ENCODE measurements around the gene FCHSD2. TPM values are rescaled to one million over a fixed set of nuclear protein-coding genes. Genes with fewer than 3 reads are reported as not detected.

FCHSD2 gene
- total RNA-seq, 1 donor: 34.0 TPM

- TF ChIP-seq CTCF (IDR thresholded peaks at IDR 0.05; ENCODE audit: extremely low read depth, low read depth, low read length): no peak
- Histone ChIP-seq H3K4me1 (ENCODE audit: insufficient read depth, low read length) (peaks cover 22% of the 10 kb centered on the region), H3K36me3 (ENCODE audit: insufficient read depth, low read length) (peaks cover 6% of the 10 kb centered on the region), H3K27me3 (ENCODE audit: insufficient read depth, low read length) (no peaks in the 10 kb centered on the region), H3K79me2 (ENCODE audit: insufficient read depth, low read length) (no peaks in the 10 kb centered on the region), H3K9me3 (ENCODE audit: low read depth, low read length) (no peaks in the 10 kb centered on the region), H4K20me1 (ENCODE audit: insufficient read depth, low read length) (peaks cover 3% of the 10 kb centered on the region), H2AFZ (ENCODE audit: low read length) (no peak overlapping the region), H3K4me3 (ENCODE audit: insufficient read depth, low read length) (no peak overlapping the region), H3K27ac (ENCODE audit: low read depth, low read length) (no peak overlapping the region), H3K4me2 (ENCODE audit: insufficient read depth, low read length) (no peak overlapping the region)
- no peak for DNase-seq (ENCODE audit: insufficient read length, low spot score, missing footprints)
Measured at GRCh38 chr11:72825661-72826060, 316.5 kb downstream of the FCHSD2 start.

DNA sequence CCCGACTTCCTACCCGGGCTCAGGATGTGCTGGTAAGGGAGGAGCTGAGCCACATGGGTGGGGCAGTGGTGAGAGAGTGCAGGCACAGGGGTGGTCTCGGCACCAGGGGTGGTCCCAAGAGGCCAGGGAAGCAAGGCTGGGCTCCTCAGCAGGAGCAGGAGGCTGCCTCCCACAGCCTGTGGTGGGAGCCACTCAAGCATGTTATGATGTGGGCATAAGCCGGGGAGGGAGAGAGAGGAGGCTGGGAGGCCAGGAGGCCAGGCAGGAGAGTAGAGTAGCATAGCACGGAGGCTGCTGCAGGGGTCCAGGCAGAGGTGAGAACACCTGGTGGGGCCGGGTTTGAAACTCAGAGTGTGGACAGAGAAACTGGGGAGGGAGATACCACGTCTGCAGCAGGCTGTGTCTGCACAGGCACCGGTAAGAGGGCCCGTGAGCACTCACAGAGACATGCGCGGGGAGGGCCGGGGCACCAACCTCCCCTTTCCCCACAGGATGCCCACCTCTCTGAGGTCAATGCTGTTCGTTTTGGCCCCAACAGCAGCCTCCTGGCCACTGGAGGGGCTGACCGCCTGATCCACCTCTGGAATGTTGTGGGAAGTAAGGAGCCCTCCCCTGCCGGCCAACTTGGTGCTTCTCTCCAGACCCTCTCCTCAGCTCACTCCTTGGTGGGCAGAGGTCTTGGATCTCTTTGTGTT lies 317.2 kb downstream of the FCHSD2 start:
- Histone ChIP-seq H3K4me1 (ENCODE audit: insufficient read depth, low read length) (peaks cover 22% of the 10 kb centered on the region), H3K36me3 (ENCODE audit: insufficient read depth, low read length) (peaks cover 6% of the 10 kb centered on the region), H4K20me1 (ENCODE audit: insufficient read depth, low read length) (peaks cover 3% of the 10 kb centered on the region), H3K27me3 (ENCODE audit: insufficient read depth, low read length) (no peaks in the 10 kb centered on the region), H3K4me2 (ENCODE audit: insufficient read depth, low read length) (no peak overlapping the region), H3K9me3 (ENCODE audit: low read depth, low read length) (no peaks in the 10 kb centered on the region), H3K4me3 (ENCODE audit: insufficient read depth, low read length) (no peak overlapping the region), H2AFZ (ENCODE audit: low read length) (no peak overlapping the region), H3K27ac (ENCODE audit: low read depth, low read length) (no peak overlapping the region), H3K79me2 (ENCODE audit: insufficient read depth, low read length) (no peaks in the 10 kb centered on the region)
- no peak for TF ChIP-seq CTCF (IDR thresholded peaks at IDR 0.05; ENCODE audit: extremely low read depth, low read depth, low read length)
- no peak for DNase-seq (ENCODE audit: insufficient read length, low spot score, missing footprints)

DNA sequence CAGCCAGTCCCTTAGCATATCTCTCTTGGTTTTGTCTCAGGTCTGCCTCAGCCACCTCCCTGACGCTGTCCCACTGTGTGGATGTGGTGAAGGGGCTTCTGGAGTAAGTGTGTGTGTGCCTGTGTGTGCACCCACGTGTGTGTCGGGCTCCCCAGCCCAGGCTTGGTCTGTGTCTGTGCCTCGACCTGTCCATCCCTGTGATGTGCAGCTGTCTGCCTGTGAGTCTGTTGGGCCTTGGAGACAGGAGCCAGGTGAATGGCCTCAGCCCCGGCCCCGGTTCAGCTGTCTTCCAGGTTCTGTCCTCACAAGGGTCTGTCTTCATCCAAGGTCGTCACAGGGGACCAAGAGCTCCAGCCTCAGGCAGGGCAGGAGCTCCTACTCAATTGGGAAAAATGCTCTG lies 318.1 kb downstream of the FCHSD2 start:
- no peak overlapping the region for H3K27ac ChIP-seq (ENCODE audit: low read depth, low read length)
- no peak for DNase-seq (ENCODE audit: insufficient read length, low spot score, missing footprints)
- peaks cover 22% of the 10 kb centered on the region for H3K4me1 ChIP-seq (ENCODE audit: insufficient read depth, low read length)
- H3K4me2 ChIP-seq (ENCODE audit: insufficient read depth, low read length): no peak overlapping the region
- no peaks in the 10 kb centered on the region for H3K9me3 ChIP-seq (ENCODE audit: low read depth, low read length)
- no peak overlapping the region for H3K4me3 ChIP-seq (ENCODE audit: insufficient read depth, low read length)
- H4K20me1 ChIP-seq (ENCODE audit: insufficient read depth, low read length): peaks cover 3% of the 10 kb centered on the region
- no peak for TF ChIP-seq CTCF (IDR thresholded peaks at IDR 0.05; ENCODE audit: extremely low read depth, low read depth, low read length)
- H3K79me2 ChIP-seq (ENCODE audit: insufficient read depth, low read length): no peaks in the 10 kb centered on the region
- H2AFZ ChIP-seq (ENCODE audit: low read length): no peak overlapping the region
- H3K27me3 ChIP-seq (ENCODE audit: insufficient read depth, low read length): no peaks in the 10 kb centered on the region
- peaks cover 6% of the 10 kb centered on the region for H3K36me3 ChIP-seq (ENCODE audit: insufficient read depth, low read length)

DNA sequence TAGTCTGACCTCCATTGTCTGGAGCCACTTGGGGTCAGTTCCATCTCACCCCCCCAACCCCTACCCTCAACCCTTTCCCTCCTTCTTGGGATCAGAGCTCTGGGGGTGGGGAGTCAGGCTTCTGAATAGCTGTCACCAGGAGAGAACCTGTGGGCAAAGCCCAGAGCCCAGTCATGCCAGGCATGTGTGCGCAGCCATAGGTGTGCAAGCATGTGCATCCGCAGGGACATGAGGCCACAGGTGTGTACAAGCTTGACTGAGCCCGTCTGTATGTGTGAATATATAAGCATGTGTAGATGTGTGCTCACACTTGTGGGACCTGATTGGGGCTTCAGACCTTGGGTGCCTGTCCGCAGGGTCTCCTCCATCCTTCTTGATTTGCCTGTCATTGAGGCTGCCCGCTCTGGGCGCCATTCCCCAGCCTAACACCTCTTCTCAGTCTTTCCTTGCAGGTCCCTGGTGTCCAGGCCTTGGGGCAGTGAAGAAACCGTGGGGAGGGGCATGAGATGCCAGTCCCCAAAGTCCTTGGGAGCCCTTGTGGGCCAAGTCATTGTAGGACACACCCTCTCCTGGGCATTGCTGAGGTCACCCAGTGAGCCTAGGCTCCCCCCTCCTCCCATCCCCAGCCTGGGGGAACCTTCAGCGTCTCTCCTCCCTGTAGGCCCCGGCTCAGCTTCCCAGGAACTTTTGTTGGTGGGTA lies 318.9 kb downstream of the FCHSD2 start:
- no peaks in the 10 kb centered on the region for H3K27me3 ChIP-seq (ENCODE audit: insufficient read depth, low read length)
- H2AFZ ChIP-seq (ENCODE audit: low read length): no peak overlapping the region
- peaks cover 3% of the 10 kb centered on the region for H4K20me1 ChIP-seq (ENCODE audit: insufficient read depth, low read length)
- no peaks in the 10 kb centered on the region for H3K79me2 ChIP-seq (ENCODE audit: insufficient read depth, low read length)
- DNase-seq (ENCODE audit: insufficient read length, low spot score, missing footprints): no peak
- H3K9me3 ChIP-seq (ENCODE audit: low read depth, low read length): no peaks in the 10 kb centered on the region
- TF ChIP-seq CTCF (IDR thresholded peaks at IDR 0.05; ENCODE audit: extremely low read depth, low read depth, low read length): no peak
- H3K4me3 ChIP-seq (ENCODE audit: insufficient read depth, low read length): no peak overlapping the region
- no peak overlapping the region for H3K27ac ChIP-seq (ENCODE audit: low read depth, low read length)
- peaks cover 6% of the 10 kb centered on the region for H3K36me3 ChIP-seq (ENCODE audit: insufficient read depth, low read length)
- peaks cover 19% of the 10 kb centered on the region for H3K4me1 ChIP-seq (ENCODE audit: insufficient read depth, low read length)
- H3K4me2 ChIP-seq (ENCODE audit: insufficient read depth, low read length): no peak overlapping the region
